DND-41 (cell line): ENCODE measurements around the gene DYNC1I1.

Experiments used
- EZH2 ChIP-seq: IDR thresholded peaks from 3 replicates; pipeline ENCODE4 v1.6.1; 2012; ENCODE audit warnings: borderline replicate concordance, low read depth, mild to moderate bottlenecking, moderate library complexity, low read length, inconsistent platforms; ENCODE audit not compliant: severe bottlenecking
- TF ChIP-seq, protein P1 (sequence below): IDR thresholded peaks from 2 replicates; pipeline ENCODE4 v1.5.1; 2012; ENCODE audit warnings: borderline replicate concordance, low read length, moderate library complexity, mild to moderate bottlenecking; ENCODE audit not compliant: poor library complexity, severe bottlenecking; ENCODE audit errors: extremely low read depth

DNA sequence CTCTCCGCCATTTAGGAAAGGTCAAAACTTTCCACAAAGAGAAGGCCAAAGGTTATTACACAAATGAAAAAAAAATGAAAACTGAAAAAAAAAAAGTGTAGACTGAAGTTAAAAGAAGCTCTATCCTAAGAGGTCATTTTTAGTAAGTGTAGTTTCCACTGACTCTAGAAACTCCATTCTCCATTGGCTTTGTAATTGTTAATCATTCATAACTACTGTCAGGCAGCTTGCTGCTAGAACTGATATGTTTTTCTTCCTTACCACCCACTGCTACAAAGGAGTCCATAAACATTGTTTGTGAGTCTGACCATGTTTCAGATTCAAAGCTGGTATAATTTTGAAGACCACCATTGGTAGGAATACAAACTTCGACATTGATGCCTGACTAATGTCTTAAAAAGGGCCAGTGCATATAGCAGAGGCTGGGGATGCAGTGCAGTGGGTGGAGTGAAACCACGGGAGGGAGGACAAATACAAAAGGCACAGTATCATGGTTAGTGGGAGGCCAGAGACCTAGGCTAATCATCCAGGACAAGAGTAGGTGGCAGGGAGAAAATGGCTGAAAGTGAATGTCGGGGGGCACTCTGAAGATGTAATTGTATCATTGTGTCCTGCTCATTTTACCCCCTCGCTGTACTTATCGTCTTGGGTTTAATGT, 16.9 kb upstream of the DYNC1I1 start:
- TF ChIP-seq, protein P1, sequence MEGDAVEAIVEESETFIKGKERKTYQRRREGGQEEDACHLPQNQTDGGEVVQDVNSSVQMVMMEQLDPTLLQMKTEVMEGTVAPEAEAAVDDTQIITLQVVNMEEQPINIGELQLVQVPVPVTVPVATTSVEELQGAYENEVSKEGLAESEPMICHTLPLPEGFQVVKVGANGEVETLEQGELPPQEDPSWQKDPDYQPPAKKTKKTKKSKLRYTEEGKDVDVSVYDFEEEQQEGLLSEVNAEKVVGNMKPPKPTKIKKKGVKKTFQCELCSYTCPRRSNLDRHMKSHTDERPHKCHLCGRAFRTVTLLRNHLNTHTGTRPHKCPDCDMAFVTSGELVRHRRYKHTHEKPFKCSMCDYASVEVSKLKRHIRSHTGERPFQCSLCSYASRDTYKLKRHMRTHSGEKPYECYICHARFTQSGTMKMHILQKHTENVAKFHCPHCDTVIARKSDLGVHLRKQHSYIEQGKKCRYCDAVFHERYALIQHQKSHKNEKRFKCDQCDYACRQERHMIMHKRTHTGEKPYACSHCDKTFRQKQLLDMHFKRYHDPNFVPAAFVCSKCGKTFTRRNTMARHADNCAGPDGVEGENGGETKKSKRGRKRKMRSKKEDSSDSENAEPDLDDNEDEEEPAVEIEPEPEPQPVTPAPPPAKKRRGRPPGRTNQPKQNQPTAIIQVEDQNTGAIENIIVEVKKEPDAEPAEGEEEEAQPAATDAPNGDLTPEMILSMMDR: no peak
- no peak for TF ChIP-seq EZH2
